HFF-Myc (cell line): Measurements from ENCODE around the gene SLC6A8.
A peak's percentile ranks its signal among the peaks of the same experiment; 100 is the strongest.

Source experiments
- DNase-seq: peaks from one replicate; pipeline ENCODE4 v3.0.0-alpha.2; 2011; ENCODE audit warnings: low read depth; ENCODE audit errors: extremely low read depth
- H3K4me3 ChIP-seq: replicated peaks from 2 replicates; pipeline ENCODE4 v1.5.1; 2011; ENCODE audit warnings: low read depth, mild to moderate bottlenecking, control low read depth, low read length
- TF ChIP-seq, protein P1 (sequence below): IDR thresholded peaks from 2 replicates; pipeline ENCODE4 v1.5.1; 2012; ENCODE audit warnings: mild to moderate bottlenecking, low read depth, low read length, control low read depth; ENCODE audit errors: missing control alignments

Gene SLC6A8

DNA sequence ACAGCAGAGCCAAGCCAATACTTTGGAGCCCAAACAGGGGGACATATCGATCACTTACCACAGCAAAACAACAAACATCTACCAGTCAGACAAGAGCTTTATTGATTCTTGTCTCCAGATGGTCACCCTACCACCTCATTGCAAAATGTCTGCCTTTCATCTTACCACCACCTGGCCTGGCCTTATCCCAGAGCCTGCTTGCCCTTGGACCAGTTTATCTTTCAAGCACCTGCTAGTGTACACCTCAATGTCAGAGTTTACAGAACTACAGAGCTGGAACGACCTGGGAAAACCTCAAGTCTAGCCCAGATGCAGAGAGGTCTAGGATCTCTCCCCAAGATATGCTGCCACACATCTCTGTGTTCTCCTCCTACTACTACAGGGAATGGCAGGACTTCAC, 32.0 kb downstream of the SLC6A8 start:
- TF ChIP-seq, protein P1, sequence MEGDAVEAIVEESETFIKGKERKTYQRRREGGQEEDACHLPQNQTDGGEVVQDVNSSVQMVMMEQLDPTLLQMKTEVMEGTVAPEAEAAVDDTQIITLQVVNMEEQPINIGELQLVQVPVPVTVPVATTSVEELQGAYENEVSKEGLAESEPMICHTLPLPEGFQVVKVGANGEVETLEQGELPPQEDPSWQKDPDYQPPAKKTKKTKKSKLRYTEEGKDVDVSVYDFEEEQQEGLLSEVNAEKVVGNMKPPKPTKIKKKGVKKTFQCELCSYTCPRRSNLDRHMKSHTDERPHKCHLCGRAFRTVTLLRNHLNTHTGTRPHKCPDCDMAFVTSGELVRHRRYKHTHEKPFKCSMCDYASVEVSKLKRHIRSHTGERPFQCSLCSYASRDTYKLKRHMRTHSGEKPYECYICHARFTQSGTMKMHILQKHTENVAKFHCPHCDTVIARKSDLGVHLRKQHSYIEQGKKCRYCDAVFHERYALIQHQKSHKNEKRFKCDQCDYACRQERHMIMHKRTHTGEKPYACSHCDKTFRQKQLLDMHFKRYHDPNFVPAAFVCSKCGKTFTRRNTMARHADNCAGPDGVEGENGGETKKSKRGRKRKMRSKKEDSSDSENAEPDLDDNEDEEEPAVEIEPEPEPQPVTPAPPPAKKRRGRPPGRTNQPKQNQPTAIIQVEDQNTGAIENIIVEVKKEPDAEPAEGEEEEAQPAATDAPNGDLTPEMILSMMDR: no peak
- no peak for DNase-seq
- H3K4me3 ChIP-seq: no peak overlapping the region

DNA sequence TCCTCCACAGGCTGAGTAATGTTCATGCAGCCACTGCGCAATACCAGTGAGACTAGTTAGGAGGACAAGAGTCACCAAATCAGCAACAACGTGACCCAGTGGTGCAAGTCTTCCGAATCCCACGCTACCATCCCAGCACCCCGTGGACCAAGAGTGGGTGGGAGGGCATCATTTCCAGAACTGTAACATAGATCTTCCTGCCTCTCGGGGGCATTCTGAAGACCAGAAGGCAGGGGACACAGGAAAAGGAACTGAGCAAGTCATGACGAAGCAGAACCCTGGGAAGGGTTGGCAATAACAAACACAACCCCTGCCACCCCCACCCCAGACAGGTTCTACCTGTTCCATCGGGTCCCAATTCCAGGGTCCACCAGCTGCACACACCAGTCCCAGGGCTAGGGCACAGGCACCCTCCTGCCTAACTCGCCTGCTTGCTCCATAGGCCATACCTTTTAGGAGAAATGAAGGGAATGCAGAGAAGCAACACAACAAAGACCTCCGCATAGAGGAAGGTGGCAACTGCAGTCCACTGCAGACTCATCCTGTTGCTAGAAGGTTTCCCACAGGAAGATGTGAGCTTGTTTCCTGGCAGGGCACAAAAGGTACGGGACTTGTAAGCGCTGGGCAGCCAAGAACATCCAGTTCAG, 35.1 kb downstream of the SLC6A8 start:
- peak overlapping the region; percentile 64 for H3K4me3 ChIP-seq
- no peak for DNase-seq
- TF ChIP-seq, protein P1: no peak

GRCh38 chrX:153723351-153724251, 35.9 kb downstream of the SLC6A8 start:
- peak overlapping the region; percentile 64 for H3K4me3 ChIP-seq
- DNase-seq: no peak
- TF ChIP-seq, protein P1: peak; percentile 54

DNA sequence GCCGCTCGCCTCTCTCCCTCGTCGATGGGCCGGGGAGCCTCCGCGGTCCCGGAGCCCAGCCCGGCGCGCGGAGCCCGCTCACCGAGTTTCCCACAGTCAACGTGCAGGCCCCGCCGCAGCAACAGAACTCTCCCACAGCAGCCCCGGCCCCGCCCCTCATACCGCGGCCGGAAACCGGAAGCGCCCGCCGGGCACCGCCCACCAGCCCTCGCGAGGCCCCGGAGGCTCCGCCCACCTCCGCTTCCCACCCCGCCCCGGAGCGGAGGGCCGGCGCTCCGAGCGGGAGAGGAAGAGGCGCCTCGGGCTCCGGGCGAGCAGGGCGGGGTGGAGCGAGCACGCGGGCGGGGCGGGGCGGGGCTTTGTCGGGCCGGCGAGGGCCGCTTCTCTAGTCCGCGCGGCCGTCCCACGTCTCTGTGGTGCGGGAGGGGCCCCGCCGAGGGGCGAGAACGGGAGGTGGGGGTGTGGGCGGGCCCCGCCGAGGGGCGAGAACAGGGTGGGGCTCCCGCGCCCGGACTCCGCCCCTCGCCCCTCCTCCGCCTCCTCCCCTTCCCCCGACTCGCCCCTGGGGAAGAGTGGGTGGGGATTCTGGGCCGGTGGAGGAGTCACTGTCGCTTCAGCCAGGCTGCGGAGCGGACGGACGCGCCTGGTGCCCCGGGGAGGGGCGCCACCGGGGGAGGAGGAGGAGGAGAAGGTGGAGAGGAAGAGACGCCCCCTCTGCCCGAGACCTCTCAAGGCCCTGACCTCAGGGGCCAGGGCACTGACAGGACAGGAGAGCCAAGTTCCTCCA, 36.7 kb downstream of the SLC6A8 start, which contains the start of the genes ABCD1 and BCAP31:
Gene ABCD1 (plus strand): TSS at position 605 of the 787 bp plus-strand sequence. CDS start 411 bp downstream, outside the sequence.
Gene BCAP31 (minus strand): TSS at position 136 of the 787 bp plus-strand sequence. CDS start 1,143 bp downstream, outside the sequence.
- DNase-seq: peak; percentile 17

DNA sequence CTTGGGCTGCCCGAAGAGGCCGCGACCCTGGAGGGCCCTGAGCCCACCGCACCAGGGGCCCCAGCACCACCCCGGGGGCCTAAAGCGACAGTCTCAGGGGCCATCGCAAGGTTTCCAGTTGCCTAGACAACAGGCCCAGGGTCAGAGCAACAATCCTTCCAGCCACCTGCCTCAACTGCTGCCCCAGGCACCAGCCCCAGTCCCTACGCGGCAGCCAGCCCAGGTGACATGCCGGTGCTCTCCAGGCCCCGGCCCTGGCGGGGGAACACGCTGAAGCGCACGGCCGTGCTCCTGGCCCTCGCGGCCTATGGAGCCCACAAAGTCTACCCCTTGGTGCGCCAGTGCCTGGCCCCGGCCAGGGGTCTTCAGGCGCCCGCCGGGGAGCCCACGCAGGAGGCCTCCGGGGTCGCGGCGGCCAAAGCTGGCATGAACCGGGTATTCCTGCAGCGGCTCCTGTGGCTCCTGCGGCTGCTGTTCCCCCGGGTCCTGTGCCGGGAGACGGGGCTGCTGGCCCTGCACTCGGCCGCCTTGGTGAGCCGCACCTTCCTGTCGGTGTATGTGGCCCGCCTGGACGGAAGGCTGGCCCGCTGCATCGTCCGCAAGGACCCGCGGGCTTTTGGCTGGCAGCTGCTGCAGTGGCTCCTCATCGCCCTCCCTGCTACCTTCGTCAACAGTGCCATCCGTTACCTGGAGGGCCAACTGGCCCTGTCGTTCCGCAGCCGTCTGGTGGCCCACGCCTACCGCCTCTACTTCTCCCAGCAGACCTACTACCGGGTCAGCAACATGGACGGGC, 37.5 kb downstream of the SLC6A8 start:
- DNase-seq: no peak
- peak overlapping the region; percentile 28 for H3K4me3 ChIP-seq

More for the DNA sequence above, 36.7 kb downstream of the SLC6A8 start, which contains the start of the genes ABCD1 and BCAP31:
- H3K4me3 ChIP-seq: peak within 1 kb of the TSS; percentile 64
- TF ChIP-seq, protein P1: no peak

More for the DNA sequence above, 37.5 kb downstream of the SLC6A8 start:
- TF ChIP-seq, protein P1: no peak
